ENCODE results near the gene RSPRY1.
A peak's percentile ranks its signal among the peaks of the same experiment; 100 is the strongest.

RSPRY1 gene

GRCh38 chr16:57253466-57253865, 67.3 kb downstream of the RSPRY1 start:
- DNase-seq (ENCODE audit: low spot score in 2 of 2) (no peak), ATAC-seq (ENCODE audit: low read depth) (no peak)
- Mint-ChIP-seq H3K27me3 (no peaks in the 10 kb centered on the region), H3K36me3 (peaks cover 33% of the 10 kb centered on the region), H3K4me3 (no peak overlapping the region), H3K27ac (no peak overlapping the region), H3K4me1 (no peaks in the 10 kb centered on the region), H3K9me3 (peaks cover 3% of the 10 kb centered on the region)

- Mint-ChIP-seq H3K27ac (no peak overlapping the region), H3K4me3 (no peak overlapping the region), H3K36me3 (peaks cover 20% of the 10 kb centered on the region), H3K9me3 (peaks cover 3% of the 10 kb centered on the region), H3K27me3 (no peaks in the 10 kb centered on the region), H3K4me1 (peaks cover 5% of the 10 kb centered on the region)
- DNase-seq (ENCODE audit: low spot score in 2 of 2) (no peak), ATAC-seq (ENCODE audit: low read depth) (no peak)
These were observed 69.7 kb downstream of the RSPRY1 start for GRCh38 chr16:57255686-57256415.

- H3K9me3 Mint-ChIP-seq = peaks cover 3% of the 10 kb centered on the region
- H3K36me3 Mint-ChIP-seq = peaks cover 16% of the 10 kb centered on the region
- H3K27ac Mint-ChIP-seq = no peak overlapping the region
- H3K4me3 Mint-ChIP-seq = no peak overlapping the region
- ATAC-seq (ENCODE audit: low read depth) = no peak
- no peaks in the 10 kb centered on the region for H3K27me3 Mint-ChIP-seq
- H3K4me1 Mint-ChIP-seq = peaks cover 5% of the 10 kb centered on the region
- DNase-seq (ENCODE audit: low spot score in 2 of 2) = no peak
These were observed 70.7 kb downstream of the RSPRY1 start for GRCh38 chr16:57256601-57257395.

GRCh38 chr16:57257455-57258070, 71.4 kb downstream of the RSPRY1 start:
- H3K27ac Mint-ChIP-seq = no peak overlapping the region

GRCh38 chr16:57258226-57258909, 72.2 kb downstream of the RSPRY1 start:
- Mint-ChIP-seq H3K4me1 (peaks cover 5% of the 10 kb centered on the region), H3K36me3 (peaks cover 5% of the 10 kb centered on the region), H3K27ac (no peak overlapping the region), H3K4me3 (no peak overlapping the region), H3K9me3 (no peaks in the 10 kb centered on the region), H3K27me3 (no peaks in the 10 kb centered on the region)
- no peak for ATAC-seq (ENCODE audit: low read depth)
- DNase-seq (ENCODE audit: low spot score in 2 of 2) = no peak

More at GRCh38 chr16:57257455-57258070, 71.4 kb downstream of the RSPRY1 start:
- Mint-ChIP-seq H3K36me3 (peaks cover 8% of the 10 kb centered on the region), H3K4me3 (no peak overlapping the region), H3K4me1 (peaks cover 5% of the 10 kb centered on the region), H3K27me3 (no peaks in the 10 kb centered on the region), H3K9me3 (peaks cover under 1% of the 10 kb centered on the region)
- DNase-seq (ENCODE audit: low spot score in 2 of 2) (no peak), ATAC-seq (ENCODE audit: low read depth) (no peak)

- Mint-ChIP-seq H3K36me3 (peaks cover 3% of the 10 kb centered on the region), H3K4me1 (peaks cover 5% of the 10 kb centered on the region), H3K27ac (no peak overlapping the region), H3K9me3 (no peaks in the 10 kb centered on the region), H3K4me3 (no peak overlapping the region), H3K27me3 (no peaks in the 10 kb centered on the region)
- ATAC-seq (ENCODE audit: low read depth) = no peak
- DNase-seq (ENCODE audit: low spot score in 2 of 2) = no peak
These were observed 72.9 kb downstream of the RSPRY1 start for GRCh38 chr16:57258910-57259475.

GRCh38 chr16:57260294-57260929, 74.3 kb downstream of the RSPRY1 start:
- Mint-ChIP-seq H3K27me3 (no peaks in the 10 kb centered on the region), H3K9me3 (no peaks in the 10 kb centered on the region), H3K36me3 (peaks cover 3% of the 10 kb centered on the region), H3K4me3 (peak overlapping the region; percentile 69), H3K27ac (peak overlapping the region; percentile 86), H3K4me1 (peaks cover 9% of the 10 kb centered on the region)
- DNase-seq (ENCODE audit: low spot score in 2 of 2) = no peak
- ATAC-seq (ENCODE audit: low read depth) = peak; percentile 66

GRCh38 chr16:57261806-57262205, 75.7 kb downstream of the RSPRY1 start:
- Mint-ChIP-seq H3K27ac (no peak overlapping the region), H3K4me1 (peaks cover 9% of the 10 kb centered on the region), H3K36me3 (no peaks in the 10 kb centered on the region), H3K4me3 (no peak overlapping the region), H3K9me3 (no peaks in the 10 kb centered on the region), H3K27me3 (no peaks in the 10 kb centered on the region)
- DNase-seq (ENCODE audit: low spot score in 2 of 2) (no peak), ATAC-seq (ENCODE audit: low read depth) (no peak)

GRCh38 chr16:57262841-57263540, 76.9 kb downstream of the RSPRY1 start:
- no peaks in the 10 kb centered on the region for H3K9me3 Mint-ChIP-seq
- H3K36me3 Mint-ChIP-seq = no peaks in the 10 kb centered on the region
- no peak overlapping the region for H3K4me3 Mint-ChIP-seq
- DNase-seq (ENCODE audit: low spot score in 2 of 2) (no peak), ATAC-seq (ENCODE audit: low read depth) (no peak)
- H3K27ac Mint-ChIP-seq = peak overlapping the region; percentile 1
- H3K4me1 Mint-ChIP-seq = peaks cover 9% of the 10 kb centered on the region
- H3K27me3 Mint-ChIP-seq = no peaks in the 10 kb centered on the region

- Mint-ChIP-seq H3K36me3 (no peaks in the 10 kb centered on the region), H3K27me3 (no peaks in the 10 kb centered on the region), H3K9me3 (no peaks in the 10 kb centered on the region), H3K4me3 (no peak overlapping the region), H3K27ac (no peak overlapping the region), H3K4me1 (peaks cover 9% of the 10 kb centered on the region)
- no peak for DNase-seq (ENCODE audit: low spot score in 2 of 2)
- ATAC-seq (ENCODE audit: low read depth) = no peak
These were observed 77.6 kb downstream of the RSPRY1 start for GRCh38 chr16:57263541-57264351.

GRCh38 chr16:57264381-57264780, 78.3 kb downstream of the RSPRY1 start:
- ATAC-seq (ENCODE audit: low read depth) = peak; percentile 56
- Mint-ChIP-seq H3K27ac (no peak overlapping the region), H3K9me3 (no peaks in the 10 kb centered on the region), H3K36me3 (no peaks in the 10 kb centered on the region), H3K4me1 (peaks cover 9% of the 10 kb centered on the region), H3K4me3 (no peak overlapping the region), H3K27me3 (no peaks in the 10 kb centered on the region)
- DNase-seq (ENCODE audit: low spot score in 2 of 2) = no peak

GRCh38 chr16:57264950-57265371, 78.8 kb downstream of the RSPRY1 start:
- DNase-seq (ENCODE audit: low spot score in 2 of 2) (no peak), ATAC-seq (ENCODE audit: low read depth) (no peak)
- Mint-ChIP-seq H3K27ac (no peak overlapping the region), H3K36me3 (no peaks in the 10 kb centered on the region), H3K4me3 (no peak overlapping the region), H3K9me3 (no peaks in the 10 kb centered on the region), H3K4me1 (peaks cover 8% of the 10 kb centered on the region), H3K27me3 (no peaks in the 10 kb centered on the region)
